Measurements from ENCODE around the gene UPK3BL1. TPM values are rescaled to one million over a fixed set of nuclear protein-coding genes. Genes with fewer than 3 reads are reported as not detected.
"Not testable (repeated sequence)": the region's sequence is repeated elsewhere in the genome, so short reads cannot be mapped to it uniquely, and the experiment has no call there.

UPK3BL1 gene
- total RNA-seq, 1 donor from 2014 or later = 15.7 TPM

- not testable (repeated sequence) for DNase-seq (ENCODE audit: low spot score)
These were observed 52.7 kb downstream of the UPK3BL1 start for GRCh38 chr7:102589857-102590256.

Other genes with a start within 250 kb of the UPK3BL1 start
- gene PRKRIP1, start 246.4 kb downstream of the UPK3BL1 start, total RNA-seq = 19.3 TPM
- gene ORAI2, start 209.2 kb downstream of the UPK3BL1 start, total RNA-seq = 33.7 TPM
- gene ALKBH4, start 177.9 kb downstream of the UPK3BL1 start, total RNA-seq = 7.0 TPM
- gene LRWD1, start 177.8 kb downstream of the UPK3BL1 start, total RNA-seq = 14.8 TPM
- 43.6 TPM for gene POLR2J, start 163.9 kb downstream of the UPK3BL1 start, total RNA-seq
- 16.3 TPM for gene RASA4B, start 125.0 kb downstream of the UPK3BL1 start, total RNA-seq
- 9.9 TPM for gene UPK3BL2, start 99.1 kb downstream of the UPK3BL1 start, total RNA-seq
- not detected for gene SPDYE2, start 91.6 kb downstream of the UPK3BL1 start, total RNA-seq
- 23.5 TPM for gene POLR2J3, start 70.2 kb downstream of the UPK3BL1 start, total RNA-seq
- gene RASA4, start 26.0 kb downstream of the UPK3BL1 start, total RNA-seq = 52.4 TPM
- gene SPDYE2B, start 7.5 kb upstream of the UPK3BL1 start, total RNA-seq = not detected
- gene POLR2J2, start 28.9 kb upstream of the UPK3BL1 start, total RNA-seq = 7.1 TPM
- gene FAM185A, start 106.2 kb upstream of the UPK3BL1 start, total RNA-seq = 4.1 TPM

Data from mesenteric fat pad (tissue), 1 donor.